Vein endothelial cell (primary cell): ENCODE measurements around the gene PDE1C. TPM values are rescaled to one million over a fixed set of nuclear protein-coding genes. Genes with fewer than 3 reads are reported as not detected.

Experiments used
- total RNA-seq: library from RNA; depleted of rRNA; stranded (reverse); fragments of >200 nt; gene quantifications from 2 replicates; pipeline ENCODE4 v1.2.3, GENCODE V29; 2012

Gene PDE1C
- 0.33 and 1.8 TPM in 2 replicates for total RNA-seq

DNA sequence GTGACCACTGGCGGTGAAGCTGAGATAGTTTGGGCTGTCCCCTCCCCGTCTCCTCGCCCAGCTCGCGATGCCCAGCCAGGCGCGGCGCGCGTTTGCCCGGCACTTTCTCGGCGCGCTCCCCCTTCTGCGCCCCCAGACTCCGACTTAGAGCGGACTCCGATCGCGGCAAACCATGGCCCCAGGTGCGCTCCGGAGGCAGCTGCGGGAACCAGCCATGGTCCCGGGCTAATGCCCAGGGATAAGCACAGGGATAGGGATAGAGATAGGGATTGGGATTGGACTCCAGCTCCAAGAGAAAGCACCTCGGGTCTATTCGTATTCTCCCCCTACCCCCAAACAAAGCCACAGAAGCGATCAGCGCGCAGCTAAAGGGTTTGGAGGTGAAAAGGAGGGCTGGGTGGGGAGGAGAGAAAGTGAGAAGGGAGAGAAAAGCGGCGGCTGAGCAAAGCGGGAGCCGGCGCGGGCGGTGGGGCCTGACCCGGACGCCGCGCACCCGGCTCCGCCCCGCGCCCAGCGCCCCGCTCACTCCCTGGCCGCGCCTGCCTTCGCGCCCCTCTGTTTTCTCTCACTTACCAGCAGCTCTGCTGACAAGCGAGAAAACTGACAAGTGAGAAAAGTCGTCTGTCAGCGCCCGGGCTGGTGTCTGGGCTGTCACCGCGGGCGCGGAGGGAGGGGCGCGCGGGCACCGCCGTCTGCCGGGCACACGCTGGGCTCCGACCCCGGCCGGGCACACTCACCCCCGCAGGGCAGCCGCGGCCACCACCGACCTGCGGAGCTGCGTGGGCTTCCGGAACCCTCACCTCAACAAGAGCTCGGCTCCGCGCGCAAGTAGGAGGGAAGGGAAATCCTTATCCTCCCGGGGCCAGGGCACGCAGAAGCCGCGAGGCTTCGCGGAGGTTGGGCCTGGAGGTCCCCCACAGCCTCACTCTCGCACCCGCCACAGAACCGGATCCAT, at the start of gene PDE1C:
Gene PDE1C, minus strand, starts transcription at position 2 of the 955 bp plus-strand sequence.

